ENCODE results near the gene NAB1.

DNA sequence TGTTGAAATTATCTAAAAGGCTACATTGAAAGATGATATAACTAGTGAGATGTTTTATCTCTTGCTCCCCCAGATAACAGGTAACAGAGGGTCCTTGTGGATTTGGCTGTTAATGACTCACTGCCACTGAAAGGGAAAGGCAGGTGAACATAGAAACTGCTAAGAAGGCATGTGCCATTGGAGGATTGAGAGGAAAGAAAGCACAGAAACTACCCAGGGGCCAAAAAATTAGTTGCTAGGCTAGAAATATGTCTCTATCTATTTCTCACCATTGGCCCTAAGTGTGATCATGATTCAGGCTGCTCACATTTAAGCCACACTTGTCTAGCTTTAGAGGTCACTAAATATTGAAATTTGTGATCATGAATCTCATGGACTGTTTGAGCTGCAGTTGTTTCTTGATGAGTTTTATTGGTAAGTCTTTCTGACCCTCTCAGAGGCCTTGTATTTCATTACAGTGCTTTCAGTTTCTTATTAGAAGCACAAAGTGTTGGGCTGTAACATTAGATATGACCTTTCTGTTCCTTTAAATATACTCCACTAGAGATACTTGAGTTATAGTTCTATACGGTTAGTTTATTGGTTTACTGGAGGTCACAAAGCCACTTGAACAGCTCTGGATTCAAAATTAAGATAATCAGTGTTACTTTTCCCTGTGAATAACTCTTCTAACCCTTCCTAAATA, 26.2 kb downstream of the NAB1 start:
- TF ChIP-seq POLR2A (IDR thresholded peaks at IDR 0.05) (no peak), EP300 (IDR thresholded peaks at IDR 0.05) (no peak)

Measured in tibial nerve (tissue), 3 donors.